Measurements from ENCODE around the gene FAM161B.
A peak's percentile ranks its signal among the peaks of the same experiment; 100 is the strongest.
"Not testable (repeated sequence)": the region's sequence is repeated elsewhere in the genome, so short reads cannot be mapped to it uniquely, and the experiment has no call there.

FAM161B gene

DNA sequence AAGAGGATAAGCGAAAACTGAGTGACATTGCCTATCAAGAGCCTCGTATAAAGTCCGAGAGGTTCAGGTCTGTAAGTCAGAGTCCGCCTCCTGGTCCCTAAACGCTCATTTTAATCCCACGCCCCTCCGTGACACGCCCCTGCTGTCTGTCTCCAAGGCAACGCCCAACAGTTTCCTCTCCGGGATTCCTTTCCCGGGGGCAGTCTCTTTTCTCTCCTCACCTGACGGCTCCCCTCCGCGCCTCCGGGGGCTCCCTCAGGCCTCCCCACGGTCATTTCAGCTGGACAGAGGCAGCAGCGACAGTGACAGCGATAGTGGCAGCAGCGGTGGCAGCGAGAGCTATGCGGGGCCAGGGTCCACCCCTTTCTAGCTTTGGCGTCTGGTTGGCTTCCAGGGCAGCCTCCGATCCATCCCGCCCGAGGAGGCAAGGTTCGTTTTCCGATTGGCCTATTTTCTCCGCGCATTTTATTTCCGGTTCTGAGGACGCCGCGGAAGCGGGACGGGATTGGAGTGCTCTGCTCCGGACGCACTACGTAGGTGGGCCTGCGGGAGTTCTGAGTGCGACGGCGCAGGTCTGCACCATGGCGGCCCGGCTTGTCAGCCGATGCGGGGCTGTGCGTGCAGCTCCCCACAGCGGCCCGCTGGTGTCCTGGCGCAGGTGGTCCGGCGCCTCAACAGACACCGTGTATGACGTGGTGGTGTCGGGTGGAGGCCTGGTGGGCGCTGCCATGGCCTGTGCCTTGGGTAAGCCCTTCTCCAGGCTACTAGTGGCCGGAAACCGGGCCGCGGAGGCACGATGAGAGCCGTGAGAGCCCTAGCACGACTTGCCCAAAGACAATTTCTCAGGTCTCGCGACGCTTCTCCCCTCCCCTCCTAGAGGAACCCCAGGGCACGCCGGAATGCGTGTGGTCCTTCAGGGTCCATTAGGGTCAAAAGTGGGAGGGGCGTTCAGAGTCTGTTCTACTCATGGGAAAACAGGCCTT, at the start of gene FAM161B, which contains the start of gene COQ6:
TSS of gene FAM161B (minus strand) at position 343 of the 983 bp plus-strand sequence. CDS start at position 275, 68 bp downstream.
TSS of gene COQ6 (plus strand) at position 551 of the 983 bp plus-strand sequence. CDS start at position 582, 31 bp downstream.
- peak; percentile 81 to 90 for DNase-seq (ENCODE audit: low read depth in 2 of 2)

- DNase-seq (ENCODE audit: low read depth in 2 of 2), result no peak
These were observed 48.8 kb upstream of the FAM161B start for GRCh38 chr14:73998726-73999125.

GRCh38 chr14:73997944-73998447, 48.1 kb upstream of the FAM161B start:
- DNase-seq (ENCODE audit: low read depth in 2 of 2), result no peak

DNA sequence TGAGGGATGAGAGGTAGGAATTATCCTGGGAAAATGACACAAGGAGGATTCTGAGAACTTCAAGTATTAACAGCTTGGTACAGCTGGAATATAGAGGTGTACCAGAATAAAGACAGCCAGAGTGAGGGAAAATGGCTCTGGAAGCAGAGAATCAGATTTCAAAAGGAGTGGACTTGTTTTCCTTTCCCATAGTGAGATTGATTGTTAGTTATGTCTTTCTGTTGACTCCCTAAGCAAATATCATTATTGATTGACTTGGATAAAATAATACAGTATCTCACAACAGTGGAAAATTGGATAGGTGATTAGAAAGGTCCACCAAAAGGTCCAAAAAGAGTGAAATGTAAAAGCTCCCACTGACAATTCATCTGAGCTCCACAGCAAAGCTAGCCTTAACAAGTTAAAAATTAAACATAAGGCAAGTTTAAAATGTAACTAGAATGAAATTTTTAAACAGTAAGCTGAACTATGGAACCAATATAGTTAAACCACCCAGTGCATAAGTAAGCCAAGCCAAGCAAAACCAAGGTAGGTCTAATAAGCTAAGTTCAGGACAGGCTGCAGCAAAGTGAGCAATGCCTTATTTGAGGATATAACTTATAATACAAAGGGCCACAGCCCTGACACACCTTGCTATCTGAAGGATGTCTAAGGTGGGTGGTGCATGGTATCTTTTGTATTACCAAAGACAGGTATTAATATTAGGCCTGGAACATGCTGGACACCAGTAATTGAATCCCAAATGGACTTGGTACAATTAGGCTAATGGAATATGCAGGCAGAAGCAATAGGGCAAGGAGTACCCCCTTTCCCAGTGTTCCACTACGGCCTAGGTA, 47.4 kb upstream of the FAM161B start:
- no peak for DNase-seq (ENCODE audit: low read depth in 2 of 2)

GRCh38 chr14:73996731-73997107, 46.8 kb upstream of the FAM161B start:
- DNase-seq (ENCODE audit: low read depth in 2 of 2), result no peak

GRCh38 chr14:73995977-73996378, 46.1 kb upstream of the FAM161B start:
- no peak for DNase-seq (ENCODE audit: low read depth in 2 of 2)

GRCh38 chr14:73994926-73995325, 45.0 kb upstream of the FAM161B start:
- DNase-seq (ENCODE audit: low read depth in 2 of 2), result not testable (repeated sequence)

DNA sequence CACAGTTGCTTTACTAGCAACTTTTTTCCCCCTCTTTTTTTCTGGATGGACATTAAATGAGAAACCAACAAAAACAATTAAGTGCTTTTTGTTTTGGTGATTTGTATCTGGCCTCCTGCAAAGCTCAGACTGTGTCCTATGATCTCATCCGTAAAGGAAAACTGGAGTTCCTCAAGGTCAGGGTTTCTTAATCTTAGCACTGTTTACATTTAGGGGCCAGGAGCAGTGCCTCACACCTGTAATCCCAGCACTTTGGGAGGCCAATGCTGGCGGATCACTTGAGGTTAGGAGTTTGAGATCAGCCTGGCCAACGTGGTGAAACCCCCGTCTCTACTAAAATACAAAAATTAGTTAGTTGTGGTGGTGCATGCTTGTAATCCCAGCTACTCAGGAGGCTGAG, 41.2 kb upstream of the FAM161B start:
- DNase-seq (ENCODE audit: low read depth in 2 of 2), result no peak

GRCh38 chr14:73988656-73989055, 38.8 kb upstream of the FAM161B start:
- not testable (repeated sequence) for DNase-seq (ENCODE audit: low read depth in 2 of 2)

DNA sequence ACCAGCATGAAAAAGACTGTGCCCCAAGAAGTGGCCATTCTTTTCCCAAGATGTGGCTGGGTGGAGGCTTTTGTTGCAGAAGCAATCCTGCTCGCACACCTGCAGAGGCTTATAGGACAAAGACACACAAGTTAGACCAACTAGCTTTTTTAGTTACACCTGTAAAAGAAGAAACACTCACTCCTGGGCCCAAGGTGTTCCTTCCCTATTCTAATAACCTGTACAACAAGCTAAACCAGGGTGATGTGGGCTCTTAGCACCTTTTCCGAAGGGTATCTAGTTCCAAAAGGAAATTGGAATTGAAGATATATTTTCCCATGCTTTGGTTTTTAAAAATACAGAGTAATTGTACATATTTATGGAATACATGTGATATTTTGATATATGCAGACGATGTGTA, 38.2 kb upstream of the FAM161B start:
- no peak for DNase-seq (ENCODE audit: low read depth in 2 of 2)

DNA sequence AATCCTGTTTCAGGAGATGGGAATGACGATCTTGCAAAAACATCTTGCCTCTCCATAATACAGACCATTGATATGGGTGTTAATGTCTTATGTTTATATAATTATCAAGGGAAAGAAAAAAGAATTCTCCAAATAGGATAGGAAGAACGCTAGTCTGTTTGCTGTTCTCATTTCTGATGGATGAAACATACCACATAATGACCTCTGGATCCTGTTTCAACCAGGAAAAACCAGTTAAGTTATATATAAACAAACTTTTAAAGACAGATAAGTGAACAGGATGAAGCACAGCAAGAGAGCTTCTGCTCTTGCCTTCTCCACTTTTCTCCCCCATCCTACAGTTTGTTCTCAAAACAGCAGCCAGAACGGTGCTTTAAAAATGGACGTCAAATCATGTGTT, 28.0 kb upstream of the FAM161B start:
- DNase-seq (ENCODE audit: low read depth in 2 of 2), result no peak

- DNase-seq (ENCODE audit: low read depth in 2 of 2), result no peak
These were observed 26.2 kb upstream of the FAM161B start for GRCh38 chr14:73976125-73976524.

- no peak for DNase-seq (ENCODE audit: low read depth in 2 of 2)
These were observed 23.6 kb upstream of the FAM161B start for GRCh38 chr14:73973497-73973896.

- no peak for DNase-seq (ENCODE audit: low read depth in 2 of 2)
These were observed 19.0 kb upstream of the FAM161B start for GRCh38 chr14:73968885-73969284.

DNA sequence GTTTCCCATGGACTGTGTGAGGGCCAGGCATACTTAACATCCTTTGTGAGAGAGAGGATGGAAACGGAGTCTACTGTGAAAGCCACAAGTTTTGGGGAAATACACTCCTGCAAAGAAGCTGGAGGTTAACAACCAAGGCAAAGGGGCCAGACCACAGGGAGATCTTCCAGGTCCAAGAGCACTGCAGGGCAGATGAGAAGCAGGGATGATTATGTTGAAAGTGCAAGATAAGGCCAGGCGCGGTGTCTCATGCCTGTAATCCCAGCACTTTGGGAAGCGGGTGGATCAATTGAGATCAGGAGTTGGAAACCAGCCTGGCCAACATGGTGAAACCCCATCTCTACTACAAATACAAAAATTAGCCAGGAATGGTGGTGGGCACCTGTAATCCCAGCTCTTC, 15.3 kb upstream of the FAM161B start:
- no peak for DNase-seq (ENCODE audit: low read depth in 2 of 2)

DNA sequence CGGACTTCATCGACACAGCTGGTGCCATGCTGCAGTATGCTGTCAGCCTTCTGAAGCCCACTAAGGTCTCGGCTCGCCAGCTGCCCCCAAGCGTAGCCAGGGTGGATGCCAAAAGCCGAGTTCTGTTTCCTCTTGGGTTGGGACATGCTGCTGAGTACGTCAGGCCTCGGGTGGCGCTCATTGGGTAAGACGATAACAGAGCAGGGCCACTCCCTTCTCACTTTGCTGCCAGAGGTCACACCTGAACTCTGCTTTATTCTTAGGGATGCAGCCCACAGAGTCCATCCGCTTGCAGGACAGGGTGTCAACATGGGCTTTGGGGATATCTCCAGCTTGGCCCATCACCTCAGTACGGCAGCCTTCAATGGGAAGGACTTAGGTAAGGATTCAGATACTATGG, 11.3 kb upstream of the FAM161B start:
- DNase-seq (ENCODE audit: low read depth in 2 of 2), result no peak

DNA sequence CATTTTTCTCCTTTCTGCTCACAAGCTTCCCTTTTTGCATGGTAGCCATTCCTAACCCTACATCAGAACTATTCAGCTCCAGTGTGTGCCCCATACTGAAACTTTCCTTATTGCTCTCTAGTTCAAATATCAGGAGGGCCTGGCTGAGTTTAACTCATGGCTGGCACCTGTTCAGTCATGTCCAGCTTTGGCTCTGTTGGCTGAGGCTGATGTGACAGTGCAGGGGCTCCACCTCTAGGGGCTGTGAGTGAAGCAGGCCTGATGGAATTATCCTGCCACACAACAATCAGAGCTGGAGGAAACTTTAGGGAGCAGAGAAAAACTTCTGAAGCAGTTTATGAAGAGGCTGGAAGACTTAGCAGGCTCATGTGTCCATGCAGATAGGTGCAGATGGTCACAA, 8.7 kb upstream of the FAM161B start:
- no peak for DNase-seq (ENCODE audit: low read depth in 2 of 2)

DNA sequence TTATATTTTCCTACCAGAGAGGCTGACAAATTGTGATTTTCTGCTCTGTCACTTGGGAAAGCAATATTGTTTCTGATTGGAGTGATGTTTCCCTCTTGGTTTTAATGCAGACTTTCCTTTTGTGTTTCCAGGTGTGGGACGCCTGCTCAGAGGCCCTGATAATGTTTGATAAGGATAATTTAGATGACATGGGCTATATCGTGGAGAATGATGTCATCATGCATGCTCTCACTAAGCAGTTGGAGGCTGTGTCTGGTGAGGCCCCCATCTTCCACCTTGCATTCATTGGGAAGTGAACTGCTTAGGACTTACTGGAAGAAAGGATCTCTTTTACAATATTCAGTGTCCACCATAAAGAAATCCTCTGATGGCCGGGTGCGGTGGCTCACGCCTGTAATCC, 5.8 kb upstream of the FAM161B start:
- no peak for DNase-seq (ENCODE audit: low read depth in 2 of 2)

DNA sequence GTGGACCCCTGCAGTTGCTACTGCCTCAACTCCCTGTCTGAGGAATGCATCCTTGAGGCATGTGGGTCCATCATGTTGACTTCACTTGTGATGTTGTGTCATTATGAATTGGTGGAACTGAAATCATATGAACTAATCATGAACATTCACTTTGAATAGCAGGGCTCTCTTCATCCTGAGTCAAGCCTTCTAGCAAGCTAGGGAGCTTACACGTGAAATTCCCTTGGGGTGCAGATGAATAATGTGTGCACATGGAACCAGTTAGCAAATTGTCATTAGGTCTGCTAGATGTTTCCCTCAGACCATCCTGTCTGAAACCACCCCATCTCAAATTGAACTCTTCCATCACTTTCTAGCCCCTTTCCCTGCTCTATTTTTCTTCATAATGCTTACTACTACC, 3.8 kb upstream of the FAM161B start:
- DNase-seq (ENCODE audit: low read depth in 2 of 2), result no peak

DNA sequence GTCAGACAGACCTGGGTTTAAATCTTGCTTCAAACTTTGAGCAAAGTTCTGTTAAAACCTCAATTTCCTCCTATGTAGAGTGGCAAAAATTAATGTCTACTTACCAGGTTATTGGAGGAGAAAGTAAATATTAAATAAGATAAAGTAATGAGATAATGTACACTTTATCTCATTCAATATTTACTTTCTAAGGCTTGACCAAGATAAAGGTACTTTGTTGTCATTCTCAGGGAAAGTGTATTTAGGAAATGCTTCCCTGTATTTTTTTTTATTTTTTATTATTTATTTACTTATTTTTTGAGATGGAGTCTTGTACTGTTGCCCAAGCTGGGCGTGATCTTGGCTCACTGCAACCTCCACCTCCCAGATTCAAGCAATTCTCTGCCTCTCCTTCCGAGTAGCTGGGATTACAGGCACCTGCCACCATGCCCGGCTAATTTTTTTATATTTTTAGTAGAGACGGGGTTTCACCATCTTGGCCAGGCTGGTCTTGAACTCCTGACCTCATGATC, 4.7 kb downstream of the FAM161B start:
- no peak for DNase-seq (ENCODE audit: low read depth in 2 of 2)

- no peak for DNase-seq (ENCODE audit: low read depth in 2 of 2)
These were observed 5.3 kb downstream of the FAM161B start for GRCh38 chr14:73944432-73945158.
